Keratinocyte (primary cell): ENCODE results near the gene RIN3. TPM values are rescaled to one million over a fixed set of nuclear protein-coding genes. Genes with fewer than 3 reads are reported as not detected.

Experiments
- DNase-seq: peaks from one replicate; pipeline ENCODE4 v3.0.0-alpha.2; 2011; ENCODE audit warnings: low read depth, missing footprints, low spot score
- FAIRE-seq: peaks from 2 replicates; lab custom pipeline; 2011; peaks lifted over from hg19 to GRCh38; lab: Jason Lieb, UNC
- H2AFZ ChIP-seq: 2 replicates; pipeline ENCODE4 v1.6.0; 2012; ENCODE audit warnings: low read length, control low read depth, inconsistent platforms; ENCODE audit not compliant: control insufficient read depth
- H3K27ac ChIP-seq: 2 replicates; pipeline ENCODE4 v1.5.1; 2011; ENCODE audit warnings: low read length; ENCODE audit not compliant: control insufficient read depth, insufficient read depth
- H3K27me3 ChIP-seq: 3 replicates; pipeline ENCODE4 v1.6.0; 2011; ENCODE audit warnings: low read length; ENCODE audit not compliant: control insufficient read depth, insufficient read depth; ENCODE audit errors: extremely low read depth
- H3K36me3 ChIP-seq, 2 experiments: 2 replicates in 1 of 2; 3 replicates in 1 of 2; pipeline ENCODE4 v1.5.1; 2011; ENCODE audit warnings: low read length in 2 of 2, mild to moderate bottlenecking in 1 of 2; ENCODE audit not compliant: control insufficient read depth in 2 of 2, insufficient read depth in 2 of 2; ENCODE audit errors: extremely low read depth in 1 of 2
- H3K4me1 ChIP-seq: 3 replicates; pipeline ENCODE4 v1.5.1; 2011; ENCODE audit warnings: low read length; ENCODE audit not compliant: control insufficient read depth, insufficient read depth; ENCODE audit errors: extremely low read depth
- H3K4me2 ChIP-seq: 3 replicates; pipeline ENCODE4 v1.6.0; 2011; ENCODE audit warnings: low read depth, low read length; ENCODE audit not compliant: control insufficient read depth, insufficient read depth; ENCODE audit errors: extremely low read depth
- H3K4me3 ChIP-seq, 3 experiments: fragments of 200-600 bp in 1 of 3; sonication (generic) in 1 of 3; 2 replicates in 2 of 3; 3 replicates in 1 of 3; pipeline ENCODE4 v1.5.1; 2011 to 2016; ENCODE audit warnings: low read length in 3 of 3, mild to moderate bottlenecking in 3 of 3, control low read depth in 2 of 3, inconsistent platforms in 1 of 3, low read depth in 1 of 3, mixed read lengths in 1 of 3, mixed run types in 1 of 3, moderate library complexity in 1 of 3; ENCODE audit not compliant: control insufficient read depth in 2 of 3, insufficient read depth in 2 of 3; ENCODE audit errors: extremely low read depth in 1 of 3
- H3K79me2 ChIP-seq: 2 replicates; pipeline ENCODE4 v1.6.0; 2012; ENCODE audit warnings: low read length; ENCODE audit not compliant: control insufficient read depth, insufficient read depth
- H3K9ac ChIP-seq: 3 replicates; pipeline ENCODE4 v1.6.0; 2011; ENCODE audit warnings: low read length; ENCODE audit not compliant: control insufficient read depth, insufficient read depth; ENCODE audit errors: extremely low read depth
- H3K9me1 ChIP-seq: 3 replicates; pipeline ENCODE4 v1.6.0; 2011; ENCODE audit warnings: low read length; ENCODE audit not compliant: control insufficient read depth, insufficient read depth; ENCODE audit errors: extremely low read depth
- H3K9me3 ChIP-seq: 2 replicates; pipeline ENCODE4 v1.5.1; 2012; ENCODE audit warnings: low read depth, low read length; ENCODE audit not compliant: control insufficient read depth
- H4K20me1 ChIP-seq: 3 replicates; pipeline ENCODE4 v1.6.0; 2011; ENCODE audit warnings: low read length; ENCODE audit not compliant: control insufficient read depth, insufficient read depth; ENCODE audit errors: extremely low read depth
- EZH2 ChIP-seq: IDR thresholded peaks from one replicate; pipeline ENCODE4 v1.6.1; 2012; ENCODE audit warnings: inconsistent platforms, mild to moderate bottlenecking, low read length, moderate library complexity
- dilution Hi-C: fragments of 300-500 bp; cut with MboI; formaldehyde crosslinking; loops from one replicate; pipeline ENCODE4 v1.7.0; 2020; ENCODE audit warnings: low sequenced_read_pairs; ENCODE audit not compliant: extremely low pct_ligation_motif_present
- polyA plus RNA-seq, 5 experiments: library from polyadenylated mRNA; depleted of rRNA in 3 of 5; stranded (reverse) in 3 of 5; stranded (forward) in 1 of 5; unstranded in 1 of 5; fragments of >200 nt; gene quantifications; 1 replicate in 1 of 5; 2 replicates in 3 of 5; 3 replicates in 1 of 5; pipeline versions ENCODE4 v1.2.1 to v1.2.3, GENCODE V29; 2011 to 2012; ENCODE audit warnings: missing spikeins in 2 of 5, low read depth in 1 of 5, low replicate concordance in 1 of 5
- TF ChIP-seq, protein P1 (sequence below), 3 experiments: IDR thresholded peaks in 1 of 3; conservative IDR thresholded peaks in 1 of 3; optimal IDR thresholded peaks in 1 of 3; 2 replicates in 2 of 3; 3 replicates in 1 of 3; pipeline versions ENCODE3 to v1.5.1; 2011; ENCODE audit warnings: low read length in 3 of 3, mild to moderate bottlenecking in 3 of 3, moderate library complexity in 2 of 3, control low read depth in 1 of 3, inconsistent platforms in 1 of 3; ENCODE audit not compliant: insufficient read depth in 2 of 3; ENCODE audit errors: extremely low read depth in 1 of 3

The RIN3 gene
- polyA plus RNA-seq, 1 donor (not counting 4 experiments of a cell fraction or from before 2014, with no cell fraction given), result 1.2 TPM

DNA sequence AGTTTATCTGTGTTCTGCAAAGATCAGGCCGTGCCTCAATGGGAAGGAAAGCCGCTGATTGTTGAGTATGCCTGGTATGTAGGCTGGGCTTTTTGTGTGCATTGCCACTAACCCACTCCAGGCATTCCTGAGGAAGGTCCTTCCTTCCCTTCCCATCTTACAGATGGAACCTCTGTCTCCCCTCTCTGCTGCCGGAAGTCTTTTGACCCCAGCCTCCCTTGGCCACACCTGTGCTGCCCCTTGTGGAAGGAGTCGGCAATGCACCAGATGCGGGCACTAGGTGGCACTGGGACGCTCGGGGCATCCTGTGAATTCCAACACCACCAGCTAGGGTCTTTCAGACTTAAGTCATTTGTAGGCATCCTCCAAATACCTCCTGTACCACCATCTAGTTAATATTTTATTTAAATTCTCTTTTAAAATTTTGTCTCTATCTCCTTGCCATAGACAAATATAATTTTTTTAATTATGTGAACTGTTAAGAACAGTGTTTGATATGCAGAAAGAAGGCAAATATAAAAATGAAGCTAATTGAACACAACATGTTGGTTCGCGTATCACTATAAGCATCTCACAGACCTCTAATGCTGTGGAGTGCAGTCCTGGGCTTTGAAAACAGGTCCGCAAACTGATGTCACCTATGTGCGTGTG is 99.6 kb downstream of the RIN3 start:
- no peaks in the 10 kb centered on the region for H3K9me3 ChIP-seq
- H3K36me3 ChIP-seq, result peaks cover 0 to 3% of the 10 kb centered on the region in 2 experiments
- no peak overlapping the region for H3K27ac ChIP-seq
- no peaks in the 10 kb centered on the region for H3K79me2 ChIP-seq
- no peaks in the 10 kb centered on the region for H3K27me3 ChIP-seq
- H4K20me1 ChIP-seq, result no peaks in the 10 kb centered on the region
- peaks cover 3% of the 10 kb centered on the region for H3K4me1 ChIP-seq
- H3K4me3 ChIP-seq, result no peak overlapping the region
- TF ChIP-seq, protein P1, sequence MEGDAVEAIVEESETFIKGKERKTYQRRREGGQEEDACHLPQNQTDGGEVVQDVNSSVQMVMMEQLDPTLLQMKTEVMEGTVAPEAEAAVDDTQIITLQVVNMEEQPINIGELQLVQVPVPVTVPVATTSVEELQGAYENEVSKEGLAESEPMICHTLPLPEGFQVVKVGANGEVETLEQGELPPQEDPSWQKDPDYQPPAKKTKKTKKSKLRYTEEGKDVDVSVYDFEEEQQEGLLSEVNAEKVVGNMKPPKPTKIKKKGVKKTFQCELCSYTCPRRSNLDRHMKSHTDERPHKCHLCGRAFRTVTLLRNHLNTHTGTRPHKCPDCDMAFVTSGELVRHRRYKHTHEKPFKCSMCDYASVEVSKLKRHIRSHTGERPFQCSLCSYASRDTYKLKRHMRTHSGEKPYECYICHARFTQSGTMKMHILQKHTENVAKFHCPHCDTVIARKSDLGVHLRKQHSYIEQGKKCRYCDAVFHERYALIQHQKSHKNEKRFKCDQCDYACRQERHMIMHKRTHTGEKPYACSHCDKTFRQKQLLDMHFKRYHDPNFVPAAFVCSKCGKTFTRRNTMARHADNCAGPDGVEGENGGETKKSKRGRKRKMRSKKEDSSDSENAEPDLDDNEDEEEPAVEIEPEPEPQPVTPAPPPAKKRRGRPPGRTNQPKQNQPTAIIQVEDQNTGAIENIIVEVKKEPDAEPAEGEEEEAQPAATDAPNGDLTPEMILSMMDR (optimal IDR thresholded peaks at IDR 0.05 in 1 of 3, IDR thresholded peaks at IDR 0.05 in 1 of 3, conservative IDR thresholded peaks at IDR 0.05 in 1 of 3; ENCODE audit: extremely low read depth in 1 of 3, insufficient read depth in 2 of 3, low read length in 3 of 3), result peak; percentile 78 to 90 (median 84)
- no peak for TF ChIP-seq EZH2
- no peak overlapping the region for H2AFZ ChIP-seq
- DNase-seq (no peak), FAIRE-seq (no peak)
- no peak overlapping the region for H3K9ac ChIP-seq
- no peak overlapping the region for H3K4me2 ChIP-seq
- no peaks in the 10 kb centered on the region for H3K9me1 ChIP-seq
- dilution Hi-C loops, result no loop called here

DNA sequence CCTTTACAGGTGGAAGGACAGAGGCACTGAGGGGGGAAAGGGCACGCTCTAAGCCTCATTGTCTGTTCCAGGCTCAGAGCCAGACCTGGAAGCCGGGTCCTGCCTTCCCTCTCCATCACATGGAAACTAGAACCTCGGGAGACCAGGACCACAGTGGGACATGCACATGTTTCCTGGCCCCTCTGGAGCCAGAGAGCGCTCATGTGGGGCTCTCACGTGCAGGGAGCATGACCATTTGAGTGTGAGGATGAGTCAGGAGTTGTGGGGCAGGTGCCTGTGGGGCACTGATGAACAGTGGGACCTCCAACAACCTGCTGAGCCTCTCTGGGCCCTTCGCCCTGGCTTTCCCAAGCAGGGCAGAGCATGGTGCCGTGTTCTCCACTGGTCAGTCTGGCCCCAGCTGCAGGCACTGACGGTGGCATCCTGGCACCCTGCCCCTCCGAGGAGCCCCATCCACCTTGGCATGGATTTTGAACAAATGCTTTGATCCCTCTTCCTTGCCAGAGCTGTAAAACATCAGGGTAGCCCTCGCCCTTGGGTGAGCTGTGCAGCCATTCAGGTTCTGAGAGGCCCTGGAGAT is 100.2 kb downstream of the RIN3 start:
- no peak for FAIRE-seq
- Histone ChIP-seq H3K4me1 (peaks cover 3% of the 10 kb centered on the region), H3K36me3 (peaks cover 0 to 3% of the 10 kb centered on the region in 2 experiments), H3K4me2 (no peak overlapping the region), H3K27ac (no peak overlapping the region), H3K9me3 (no peaks in the 10 kb centered on the region), H4K20me1 (no peaks in the 10 kb centered on the region), H2AFZ (no peak overlapping the region), H3K4me3 (no peak overlapping the region), H3K9me1 (no peaks in the 10 kb centered on the region), H3K79me2 (no peaks in the 10 kb centered on the region), H3K27me3 (no peaks in the 10 kb centered on the region), H3K9ac (no peak overlapping the region)
- DNase-seq, result no peak
- dilution Hi-C loops, result no loop called here
- no peak for TF ChIP-seq EZH2
- TF ChIP-seq, protein P1 (optimal IDR thresholded peaks at IDR 0.05 in 1 of 3, IDR thresholded peaks at IDR 0.05 in 1 of 3, conservative IDR thresholded peaks at IDR 0.05 in 1 of 3; ENCODE audit: extremely low read depth in 1 of 3, insufficient read depth in 2 of 3, low read length in 3 of 3), result no peak
